ENCODE measurements around the gene ABLIM2. TPM values are rescaled to one million over a fixed set of nuclear protein-coding genes. Genes with fewer than 3 reads are reported as not detected.

ABLIM2 gene
- total and polyA plus RNA-seq, 5 donors from 2014 or later = 0.88 to 2.0 (median 1.2) TPM

DNA sequence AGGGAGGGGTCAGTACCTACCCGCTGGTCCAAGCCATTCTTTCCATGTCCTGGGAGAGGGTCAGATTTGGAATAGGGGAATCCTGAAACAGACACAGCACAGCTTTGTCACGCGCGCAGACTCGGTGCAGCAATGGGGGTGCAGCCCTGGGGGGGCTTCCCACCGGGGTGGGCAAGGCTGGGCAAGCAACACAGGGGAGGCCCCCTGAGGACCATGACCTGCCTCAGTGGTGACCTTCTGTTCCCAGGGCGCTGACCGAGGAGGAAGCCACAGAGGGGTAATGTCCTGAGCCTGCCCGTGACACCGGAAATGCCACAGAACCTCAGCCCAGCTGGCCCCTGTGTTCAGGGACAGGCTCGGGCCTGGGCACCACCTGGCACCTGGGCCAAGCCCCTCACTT lies 165.8 kb downstream of the ABLIM2 start:
- H3K36me3 ChIP-seq (ENCODE audit: control insufficient read depth, insufficient read depth, low read length) = no peaks in the 10 kb centered on the region
- DNase-seq (no peak), ATAC-seq (ENCODE audit: low read depth in 2 of 2) (no peak)
- no peaks in the 10 kb centered on the region for H3K27me3 ChIP-seq (ENCODE audit: control insufficient read depth, insufficient read depth, low read length)
- Mint-ChIP-seq H3K36me3 (no peaks in the 10 kb centered on the region), H3K27me3 (no peaks in the 10 kb centered on the region), H3K9me3 (peaks cover 0 to 1% (median 0%) of the 10 kb centered on the region in 7 donors), H3K27ac (no peak overlapping the region), H3K4me1 (no peaks in the 10 kb centered on the region), H3K4me3 (no peak overlapping the region)
- peaks cover 0 to 2% of the 10 kb centered on the region in 2 experiments for H3K9me3 ChIP-seq (ENCODE audit: control insufficient read depth in 2 of 2, low read length in 2 of 2)
- H3K27ac ChIP-seq (ENCODE audit: insufficient read depth, low read length, poor library complexity, severe bottlenecking) = no peak overlapping the region
- no peak overlapping the region for H3K4me3 ChIP-seq (ENCODE audit: low read depth, low read length)
- H3K4me1 ChIP-seq (ENCODE audit: control insufficient read depth, insufficient read depth, low read length, poor library complexity, severe bottlenecking) = no peaks in the 10 kb centered on the region

- Mint-ChIP-seq H3K36me3 (no peaks in the 10 kb centered on the region), H3K4me1 (peaks cover 0 to 3% (median under 1%) of the 10 kb centered on the region in 4 donors), H3K27ac (no peak overlapping the region), H3K27me3 (no peaks in the 10 kb centered on the region), H3K9me3 (peaks cover 0 to 5% (median 0%) of the 10 kb centered on the region in 7 donors), H3K4me3 (no peak overlapping the region)
- H3K36me3 ChIP-seq (ENCODE audit: control insufficient read depth, insufficient read depth, low read length) = no peaks in the 10 kb centered on the region
- no peak overlapping the region for H3K27ac ChIP-seq (ENCODE audit: insufficient read depth, low read length, poor library complexity, severe bottlenecking)
- DNase-seq (no peak), ATAC-seq (ENCODE audit: low read depth in 2 of 2) (no peak)
- peaks cover 1% of the 10 kb centered on the region for H3K4me1 ChIP-seq (ENCODE audit: control insufficient read depth, insufficient read depth, low read length, poor library complexity, severe bottlenecking)
- no peak overlapping the region for H3K4me3 ChIP-seq (ENCODE audit: low read depth, low read length)
- no peaks in the 10 kb centered on the region for H3K27me3 ChIP-seq (ENCODE audit: control insufficient read depth, insufficient read depth, low read length)
- peaks cover 0 to 2% of the 10 kb centered on the region in 2 experiments for H3K9me3 ChIP-seq (ENCODE audit: control insufficient read depth in 2 of 2, low read length in 2 of 2)
These were observed 167.7 kb downstream of the ABLIM2 start for GRCh38 chr4:7990807-7991459.

GRCh38 chr4:7989654-7990053 lies 169.0 kb downstream of the ABLIM2 start:
- Mint-ChIP-seq H3K9me3 (peaks cover 0 to 5% (median 0%) of the 10 kb centered on the region in 7 donors), H3K4me1 (peaks cover 0 to 4% (median 2%) of the 10 kb centered on the region in 4 donors), H3K36me3 (no peaks in the 10 kb centered on the region), H3K4me3 (no peak overlapping the region), H3K27ac (no peak overlapping the region), H3K27me3 (no peaks in the 10 kb centered on the region)
- H3K27me3 ChIP-seq (ENCODE audit: control insufficient read depth, insufficient read depth, low read length) = no peaks in the 10 kb centered on the region
- peaks cover 0 to 2% of the 10 kb centered on the region in 2 experiments for H3K9me3 ChIP-seq (ENCODE audit: control insufficient read depth in 2 of 2, low read length in 2 of 2)
- peaks cover 3% of the 10 kb centered on the region for H3K4me1 ChIP-seq (ENCODE audit: control insufficient read depth, insufficient read depth, low read length, poor library complexity, severe bottlenecking)
- DNase-seq = no peak
- H3K4me3 ChIP-seq (ENCODE audit: low read depth, low read length) = no peak overlapping the region
- H3K36me3 ChIP-seq (ENCODE audit: control insufficient read depth, insufficient read depth, low read length) = no peaks in the 10 kb centered on the region
- no peak overlapping the region for H3K27ac ChIP-seq (ENCODE audit: insufficient read depth, low read length, poor library complexity, severe bottlenecking)
- no peak for ATAC-seq (ENCODE audit: low read depth in 2 of 2)

DNA sequence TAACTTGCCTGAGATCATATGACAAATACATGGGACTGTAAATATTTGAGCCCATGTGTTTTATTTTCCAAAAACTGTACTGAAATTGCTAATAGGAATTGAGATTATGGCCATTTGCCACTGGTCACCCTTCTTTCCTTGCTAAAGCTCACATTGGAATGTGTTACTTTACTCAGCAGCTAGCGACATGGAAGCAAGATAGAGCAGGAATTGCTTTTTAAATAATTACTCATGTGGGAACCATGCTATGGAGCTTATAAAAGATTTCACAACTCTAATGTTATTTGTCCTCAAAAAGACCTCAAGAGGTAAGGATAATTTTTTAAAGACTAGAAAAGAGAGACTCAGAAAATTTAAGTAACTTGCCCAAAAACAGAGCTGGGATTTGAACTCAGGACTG lies 170.2 kb downstream of the ABLIM2 start:
- no peaks in the 10 kb centered on the region for H3K27me3 Mint-ChIP-seq
- peaks cover 3% of the 10 kb centered on the region for H3K4me1 ChIP-seq (ENCODE audit: control insufficient read depth, insufficient read depth, low read length, poor library complexity, severe bottlenecking)
- H3K36me3 Mint-ChIP-seq = no peaks in the 10 kb centered on the region
- no peak for DNase-seq
- H3K4me3 ChIP-seq (ENCODE audit: low read depth, low read length) = no peak overlapping the region
- no peaks in the 10 kb centered on the region for H3K36me3 ChIP-seq (ENCODE audit: control insufficient read depth, insufficient read depth, low read length)
- H3K27ac ChIP-seq (ENCODE audit: insufficient read depth, low read length, poor library complexity, severe bottlenecking) = no peak overlapping the region
- H3K9me3 ChIP-seq (ENCODE audit: control insufficient read depth in 2 of 2, low read length in 2 of 2) = peaks cover 0 to 2% of the 10 kb centered on the region in 2 experiments
- H3K27me3 ChIP-seq (ENCODE audit: control insufficient read depth, insufficient read depth, low read length) = no peaks in the 10 kb centered on the region
- no peak for ATAC-seq (ENCODE audit: low read depth in 2 of 2)
- no peak overlapping the region for H3K27ac Mint-ChIP-seq
- peaks cover 0 to 4% (median 2%) of the 10 kb centered on the region in 4 donors for H3K4me1 Mint-ChIP-seq
- H3K4me3 Mint-ChIP-seq = no peak overlapping the region
- H3K9me3 Mint-ChIP-seq = peaks cover 0 to 5% (median 0%) of the 10 kb centered on the region in 7 donors

- H3K4me1 ChIP-seq (ENCODE audit: control insufficient read depth, insufficient read depth, low read length, poor library complexity, severe bottlenecking) = peaks cover 3% of the 10 kb centered on the region
- Mint-ChIP-seq H3K36me3 (no peaks in the 10 kb centered on the region), H3K27ac (no peak overlapping the region), H3K9me3 (peaks cover 0 to 5% (median 0%) of the 10 kb centered on the region in 7 donors), H3K27me3 (no peaks in the 10 kb centered on the region), H3K4me3 (no peak overlapping the region), H3K4me1 (peaks cover 0 to 4% (median 2%) of the 10 kb centered on the region in 4 donors)
- H3K4me3 ChIP-seq (ENCODE audit: low read depth, low read length) = no peak overlapping the region
- H3K36me3 ChIP-seq (ENCODE audit: control insufficient read depth, insufficient read depth, low read length) = no peaks in the 10 kb centered on the region
- no peak overlapping the region for H3K27ac ChIP-seq (ENCODE audit: insufficient read depth, low read length, poor library complexity, severe bottlenecking)
- no peaks in the 10 kb centered on the region for H3K27me3 ChIP-seq (ENCODE audit: control insufficient read depth, insufficient read depth, low read length)
- DNase-seq (peak; percentile 41 to 74 (median 72)), ATAC-seq (ENCODE audit: low read depth in 2 of 2) (peak; percentile 70 to 74)
- H3K9me3 ChIP-seq (ENCODE audit: control insufficient read depth in 2 of 2, low read length in 2 of 2) = peaks cover 0 to 2% of the 10 kb centered on the region in 2 experiments
These were observed 171.2 kb downstream of the ABLIM2 start for GRCh38 chr4:7987148-7987989.

DNA sequence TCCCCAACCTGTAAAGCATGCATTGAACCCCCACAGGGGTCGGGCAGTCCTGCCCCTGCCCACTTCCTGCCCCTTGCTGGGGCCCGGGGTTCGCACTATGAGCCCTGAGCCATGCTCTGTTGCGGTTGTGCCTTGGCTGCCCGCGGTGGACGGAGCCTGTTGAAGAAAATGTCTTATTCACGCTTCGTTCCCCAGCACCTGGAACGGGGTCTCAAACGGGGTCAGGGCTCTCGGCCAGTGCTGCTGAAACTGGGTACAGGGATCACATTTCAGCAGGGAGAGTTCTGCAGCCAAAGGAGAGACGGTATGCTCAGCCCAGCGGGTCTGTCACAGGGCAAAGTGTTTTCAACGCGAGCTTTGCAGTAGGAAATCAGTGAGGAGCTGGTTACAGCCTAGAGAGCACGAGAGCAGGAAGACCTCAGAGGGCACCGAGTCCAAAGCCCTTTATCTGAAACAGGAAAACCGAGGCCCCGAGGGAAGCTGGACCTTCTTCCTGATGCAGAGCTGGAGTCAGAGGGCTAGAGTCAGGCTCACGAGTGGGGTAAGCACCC lies 172.6 kb downstream of the ABLIM2 start:
- Histone ChIP-seq H3K9me3 (ENCODE audit: control insufficient read depth in 2 of 2, low read length in 2 of 2) (peaks cover 0 to 2% of the 10 kb centered on the region in 2 experiments), H3K36me3 (ENCODE audit: control insufficient read depth, insufficient read depth, low read length) (no peaks in the 10 kb centered on the region), H3K27me3 (ENCODE audit: control insufficient read depth, insufficient read depth, low read length) (no peaks in the 10 kb centered on the region), H3K27ac (ENCODE audit: insufficient read depth, low read length, poor library complexity, severe bottlenecking) (no peak overlapping the region), H3K4me3 (ENCODE audit: low read depth, low read length) (no peak overlapping the region), H3K4me1 (ENCODE audit: control insufficient read depth, insufficient read depth, low read length, poor library complexity, severe bottlenecking) (peaks cover 3% of the 10 kb centered on the region)
- H3K27ac Mint-ChIP-seq = no peak overlapping the region
- H3K36me3 Mint-ChIP-seq = peaks cover 5% of the 10 kb centered on the region
- peak overlapping the region in 1 of 4 donors; percentile 61 for H3K4me3 Mint-ChIP-seq
- H3K9me3 Mint-ChIP-seq = peaks cover 0 to 3% (median 0%) of the 10 kb centered on the region in 7 donors
- peaks cover 0 to 4% (median 2%) of the 10 kb centered on the region in 4 donors for H3K4me1 Mint-ChIP-seq
- no peak for DNase-seq
- H3K27me3 Mint-ChIP-seq = no peaks in the 10 kb centered on the region
- ATAC-seq (ENCODE audit: low read depth in 2 of 2) = no peak

GRCh38 chr4:7985072-7985471 lies 173.5 kb downstream of the ABLIM2 start:
- Mint-ChIP-seq H3K27ac (peak overlapping the region in 1 of 3 donors; percentile 56), H3K4me1 (peaks cover 0 to 4% (median 2%) of the 10 kb centered on the region in 4 donors), H3K9me3 (peaks cover 0 to 3% (median 0%) of the 10 kb centered on the region in 7 donors), H3K36me3 (peaks cover 5% of the 10 kb centered on the region), H3K4me3 (no peak overlapping the region), H3K27me3 (no peaks in the 10 kb centered on the region)
- Histone ChIP-seq H3K36me3 (ENCODE audit: control insufficient read depth, insufficient read depth, low read length) (no peaks in the 10 kb centered on the region), H3K27ac (ENCODE audit: insufficient read depth, low read length, poor library complexity, severe bottlenecking) (no peak overlapping the region), H3K27me3 (ENCODE audit: control insufficient read depth, insufficient read depth, low read length) (no peaks in the 10 kb centered on the region), H3K9me3 (ENCODE audit: control insufficient read depth in 2 of 2, low read length in 2 of 2) (peaks cover 0 to 2% of the 10 kb centered on the region in 2 experiments), H3K4me1 (ENCODE audit: control insufficient read depth, insufficient read depth, low read length, poor library complexity, severe bottlenecking) (peaks cover 3% of the 10 kb centered on the region), H3K4me3 (ENCODE audit: low read depth, low read length) (no peak overlapping the region)
- no peak for DNase-seq
- ATAC-seq (ENCODE audit: low read depth in 2 of 2) = no peak

Measured in CD4-positive, CD25-positive, alpha-beta regulatory T cell (primary cell).